Esophagus squamous epithelium (tissue), 5 donors: ENCODE results near the gene CRABP2. TPM values are rescaled to one million over a fixed set of nuclear protein-coding genes. Genes with fewer than 3 reads are reported as not detected.

Experiments
- DNase-seq: peaks from one replicate; lab custom pipeline; 2025; lab: John Stamatoyannopoulos, UW
- H3K27ac ChIP-seq, 4 donors: fragments of 200-600 bp; sonication (generic); one replicate each; pipeline ENCODE4 v1.5.1; 2016 to 2019; ENCODE audit warnings: mild to moderate bottlenecking in 1 of 4
- H3K27me3 ChIP-seq, 4 donors: fragments of 200-600 bp; sonication (generic); 1 replicate in 3 of 4; 2 replicates in 1 of 4; pipeline versions ENCODE4 v1.5.1 to v1.6.0; 2017 to 2021; ENCODE audit warnings: antibody characterized with exemption in 1 of 4
- H3K36me3 ChIP-seq, 3 donors: fragments of 200-600 bp; sonication (generic); one replicate each; pipeline ENCODE4 v1.5.1; 2016 to 2019
- H3K4me1 ChIP-seq, 3 donors: fragments of 200-600 bp; sonication (generic); one replicate each; pipeline ENCODE4 v1.5.1; 2017 to 2019
- H3K4me3 ChIP-seq, 4 donors: fragments of 200-600 bp; sonication (generic); 1 replicate in 3 of 4; 2 replicates in 1 of 4; pipeline ENCODE4 v1.5.1; 2016 to 2019; ENCODE audit warnings: mild to moderate bottlenecking in 2 of 4, moderate library complexity in 1 of 4
- H3K9me3 ChIP-seq, 3 donors: fragments of 200-600 bp; sonication (generic); one replicate each; pipeline ENCODE4 v1.5.1; 2016 to 2019
- POLR2A ChIP-seq, 4 donors: fragments of 450-650 bp; IDR thresholded peaks; one replicate each; pipeline ENCODE4 v1.6.1; 2017; ENCODE audit warnings: antibody characterized with exemption in 4 of 4, mild to moderate bottlenecking in 4 of 4, moderate library complexity in 3 of 4
- WGBS, 2 donors: methylation state at CpG; one replicate each; pipeline ENCODE4 v1.1.5; 2018; 5-methylcytosine and 5-hydroxymethylcytosine counted together
- intact Hi-C: fragments of 100-400 bp; cut with DNase I; formaldehyde crosslinking; loops from one replicate; pipeline ENCODE4 v1.15.0; 2022
- total RNA-seq, 4 donors: library from RNA; depleted of rRNA; stranded (reverse); fragments of >200 nt; gene quantifications; one replicate each; pipeline ENCODE4 v1.1.0, GENCODE V29; 2016
- TF ChIP-seq, protein P1 (sequence below), 6 experiments: fragments of 450-650 bp in 4 of 6; fragments of 200-600 bp in 2 of 6; sonication (generic) in 2 of 6; IDR thresholded peaks; one replicate each; pipeline ENCODE4 v1.5.1; 2016 to 2019; ENCODE audit warnings: antibody characterized with exemption in 6 of 6, mild to moderate bottlenecking in 4 of 6, moderate library complexity in 4 of 6
- donor health status: DM: yes; HTN: yes; CAD: no.

Gene CRABP2
- total RNA-seq, 4 donors from 2014 or later: 149 to 916 (median 441) TPM

DNA sequence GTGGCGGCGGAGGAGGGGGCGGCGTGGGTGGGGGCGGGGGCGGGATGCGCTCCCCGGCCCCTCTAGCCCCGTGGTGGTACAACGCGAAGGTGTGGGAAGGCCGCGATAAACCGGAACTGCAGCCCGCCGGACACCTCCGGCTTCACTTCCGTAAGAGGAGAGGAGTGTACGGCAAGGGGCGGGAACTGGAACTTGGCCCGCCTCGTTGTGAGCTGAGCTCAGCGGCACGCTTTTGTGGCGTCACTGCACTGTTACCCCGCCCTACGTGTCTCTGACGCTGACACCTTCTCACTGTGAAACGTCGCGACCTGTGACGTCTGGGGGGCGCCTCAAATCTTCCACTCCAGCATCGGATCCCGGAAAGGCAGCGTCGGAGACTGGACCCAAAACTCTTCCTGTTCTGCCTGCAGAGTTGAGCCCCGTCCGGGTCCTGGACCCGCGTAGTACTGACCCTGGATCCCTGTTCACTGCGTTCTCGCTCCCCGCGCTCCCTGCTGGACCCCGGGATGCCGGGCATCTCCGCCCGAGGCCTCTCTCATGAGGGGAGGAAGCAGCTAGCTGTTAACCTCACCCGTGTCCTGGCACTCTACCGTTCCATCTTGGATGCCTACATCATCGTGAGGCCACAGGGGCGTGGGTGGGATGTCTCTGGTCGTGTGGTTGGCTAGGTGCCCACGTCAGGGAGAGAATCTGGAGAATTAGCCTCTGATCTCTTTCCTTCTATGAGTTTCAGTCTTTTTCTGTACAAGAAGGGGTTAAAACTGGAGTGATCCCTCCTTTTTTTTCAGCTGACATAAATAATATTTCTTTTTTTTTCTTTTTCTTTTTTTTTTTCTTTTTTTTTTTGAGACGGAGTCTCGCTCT, 23.4 kb upstream of the CRABP2 start, which contains the start of gene ISG20L2:
ISG20L2 (minus strand) TSS at position 168 of the 864 bp plus-strand sequence. CDS start 1,114 bp downstream, outside the sequence.
- peak in 2 of 4 donors; percentile 4 to 8 for TF ChIP-seq POLR2A (IDR thresholded peaks at IDR 0.05)
- TF ChIP-seq, protein P1, sequence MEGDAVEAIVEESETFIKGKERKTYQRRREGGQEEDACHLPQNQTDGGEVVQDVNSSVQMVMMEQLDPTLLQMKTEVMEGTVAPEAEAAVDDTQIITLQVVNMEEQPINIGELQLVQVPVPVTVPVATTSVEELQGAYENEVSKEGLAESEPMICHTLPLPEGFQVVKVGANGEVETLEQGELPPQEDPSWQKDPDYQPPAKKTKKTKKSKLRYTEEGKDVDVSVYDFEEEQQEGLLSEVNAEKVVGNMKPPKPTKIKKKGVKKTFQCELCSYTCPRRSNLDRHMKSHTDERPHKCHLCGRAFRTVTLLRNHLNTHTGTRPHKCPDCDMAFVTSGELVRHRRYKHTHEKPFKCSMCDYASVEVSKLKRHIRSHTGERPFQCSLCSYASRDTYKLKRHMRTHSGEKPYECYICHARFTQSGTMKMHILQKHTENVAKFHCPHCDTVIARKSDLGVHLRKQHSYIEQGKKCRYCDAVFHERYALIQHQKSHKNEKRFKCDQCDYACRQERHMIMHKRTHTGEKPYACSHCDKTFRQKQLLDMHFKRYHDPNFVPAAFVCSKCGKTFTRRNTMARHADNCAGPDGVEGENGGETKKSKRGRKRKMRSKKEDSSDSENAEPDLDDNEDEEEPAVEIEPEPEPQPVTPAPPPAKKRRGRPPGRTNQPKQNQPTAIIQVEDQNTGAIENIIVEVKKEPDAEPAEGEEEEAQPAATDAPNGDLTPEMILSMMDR (IDR thresholded peaks at IDR 0.05): peak in 1 of 6 experiments; percentile 15
- Histone ChIP-seq H3K36me3 (peaks cover 2 to 41% (median 6%) of the 10 kb centered on the region in 3 donors), H3K4me3 (peak within 1 kb of the TSS; percentile 77 to 92 (median 87)), H3K4me1 (peaks cover 20 to 58% (median 34%) of the 10 kb centered on the region in 3 donors), H3K27me3 (no peaks in the 10 kb centered on the region), H3K27ac (peak within 1 kb of the TSS; percentile 97 to 99 (median 98)), H3K9me3 (no peaks in the 10 kb centered on the region)
- DNase-seq: peak; percentile 85
- intact Hi-C loops: loop anchor here (5.0 kb wide), 1 partner anchor 37 kb away; no protein-coding TSS in a partner anchor
- 3 to 4% methylated on average over 10 to 21 of the region's 57 CpGs for WGBS, 2 donors

DNA sequence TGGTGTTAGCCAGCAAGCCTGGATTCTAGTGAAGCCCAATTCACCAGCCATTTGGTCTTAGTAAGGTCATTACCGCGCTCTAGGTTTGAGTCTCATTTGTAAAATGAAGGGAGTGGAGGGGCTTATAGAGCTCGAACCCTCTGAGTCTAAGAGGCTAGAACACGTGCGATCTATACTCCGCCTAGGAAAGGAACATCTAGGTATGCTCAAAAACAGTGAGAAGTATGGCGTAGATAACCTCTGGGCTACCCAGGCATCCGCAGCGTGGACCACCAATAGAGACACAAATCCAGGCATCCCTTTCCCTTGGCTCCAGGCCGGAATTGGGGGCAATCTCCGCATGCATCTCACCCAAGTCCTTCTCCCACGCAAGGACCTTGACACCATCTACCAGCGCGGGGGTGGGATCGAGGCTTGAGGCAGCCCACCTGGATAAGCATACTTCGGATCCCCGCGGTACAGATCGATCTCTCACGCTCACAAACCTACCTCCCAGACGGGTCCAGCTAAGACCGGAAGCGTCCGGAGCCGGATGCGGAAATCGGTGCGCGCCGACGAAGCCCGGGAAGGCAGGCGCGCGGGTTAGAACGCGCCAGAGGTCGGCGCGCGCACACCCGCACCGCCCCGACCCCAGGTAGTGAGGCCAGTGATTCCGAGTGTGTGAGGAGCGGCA, 22.7 kb upstream of the CRABP2 start, which contains the start of gene METTL25B:
METTL25B (plus strand) TSS at position 544 of the 673 bp plus-strand sequence. CDS start 636 bp downstream, outside the sequence.
- TF ChIP-seq, protein P1 (IDR thresholded peaks at IDR 0.05): no peak
- TF ChIP-seq POLR2A (IDR thresholded peaks at IDR 0.05): peak in 1 of 4 donors; percentile 60
- peaks cover 20 to 62% (median 34%) of the 10 kb centered on the region in 3 donors for H3K4me1 ChIP-seq

DNA sequence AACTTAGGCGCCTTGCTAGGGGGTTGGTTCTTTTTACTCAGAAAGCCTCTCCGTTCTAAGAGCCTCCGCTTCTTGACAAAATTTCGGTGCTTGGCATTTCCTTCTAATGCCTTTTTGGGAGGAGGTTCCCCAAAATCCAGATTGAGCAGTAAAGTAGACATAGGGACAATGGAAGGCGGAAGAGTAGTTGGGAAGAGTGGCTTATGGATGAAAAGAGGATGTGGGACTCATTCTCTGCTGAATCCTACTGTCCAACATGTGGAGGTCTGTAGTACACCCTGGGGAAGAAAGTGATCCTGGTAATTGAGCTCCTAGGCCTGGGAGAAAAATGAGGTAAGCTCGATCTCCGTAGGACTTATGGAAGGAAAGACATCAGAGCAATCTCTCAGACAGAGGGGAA, 22.1 kb upstream of the CRABP2 start:
- Histone ChIP-seq H3K4me1 (peaks cover 20 to 62% (median 34%) of the 10 kb centered on the region in 3 donors), H3K36me3 (peaks cover 13 to 41% (median 19%) of the 10 kb centered on the region in 3 donors), H3K27ac (peak overlapping the region; percentile 97 to 99 (median 98)), H3K4me3 (peak overlapping the region; percentile 77 to 92 (median 87)), H3K27me3 (no peaks in the 10 kb centered on the region), H3K9me3 (no peaks in the 10 kb centered on the region)
- intact Hi-C loops: loop anchor here (5.0 kb wide), 1 partner anchor 35 kb away; no protein-coding TSS in a partner anchor
- TF ChIP-seq, protein P1 (IDR thresholded peaks at IDR 0.05): no peak
- no peak for TF ChIP-seq POLR2A (IDR thresholded peaks at IDR 0.05)
- no peak for DNase-seq
- 23 to 30% methylated on average over 4 to 6 of the region's 7 CpGs for WGBS, 2 donors

More for the DNA sequence above, 22.7 kb upstream of the CRABP2 start, which contains the start of gene METTL25B:
- Histone ChIP-seq H3K27me3 (no peaks in the 10 kb centered on the region), H3K27ac (peak within 1 kb of the TSS; percentile 97 to 99 (median 98)), H3K36me3 (peaks cover 9 to 41% (median 13%) of the 10 kb centered on the region in 3 donors), H3K9me3 (no peaks in the 10 kb centered on the region), H3K4me3 (peak within 1 kb of the TSS; percentile 77 to 92 (median 87))
- DNase-seq: no peak
- intact Hi-C loops: loop anchor here (5.0 kb wide), 1 partner anchor 36 kb away; no protein-coding TSS in a partner anchor
- WGBS, 2 donors: 0 to 1% methylated on average over 12 of the region's 46 CpGs

DNA sequence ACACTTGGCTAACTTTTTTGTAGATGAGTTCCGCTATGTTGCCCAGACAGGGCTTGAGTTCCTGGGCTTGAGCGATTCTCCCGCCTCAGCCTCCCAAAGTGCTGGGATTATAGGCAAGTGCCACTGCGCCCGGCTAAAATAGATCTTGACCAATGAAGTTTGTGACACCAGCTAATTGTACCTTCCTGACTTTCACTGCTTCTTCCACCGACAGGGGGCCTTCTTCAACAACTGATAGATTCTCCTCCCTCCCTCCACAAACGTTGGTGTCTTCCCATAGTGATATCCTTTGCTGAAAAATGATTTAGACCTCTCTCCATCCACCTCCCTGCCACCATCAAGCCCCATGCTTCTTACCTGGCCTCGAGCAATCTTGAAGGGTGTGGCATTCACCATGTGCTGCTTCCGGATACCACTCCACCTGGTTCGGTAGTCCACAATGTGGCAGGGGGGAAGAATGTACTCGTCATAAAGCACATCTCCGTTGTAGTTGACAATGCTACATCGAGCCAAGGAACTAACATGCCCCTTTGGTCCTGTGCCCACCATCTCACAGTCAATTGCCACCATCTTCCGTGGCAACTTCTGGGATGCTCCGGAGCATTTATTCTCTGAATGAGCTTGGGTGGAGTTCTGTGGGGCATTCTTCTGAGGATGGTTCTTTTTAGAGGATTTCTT, 21.3 kb upstream of the CRABP2 start:
- no peak for DNase-seq
- TF ChIP-seq POLR2A (IDR thresholded peaks at IDR 0.05): no peak
- TF ChIP-seq, protein P1 (IDR thresholded peaks at IDR 0.05): peak in 5 of 6 experiments; percentile 49 to 72 (median 55)
- Histone ChIP-seq H3K36me3 (peaks cover 13 to 41% (median 19%) of the 10 kb centered on the region in 3 donors), H3K27ac (peak overlapping the region; percentile 24 to 99 (median 61)), H3K27me3 (no peaks in the 10 kb centered on the region), H3K4me1 (peaks cover 20 to 62% (median 34%) of the 10 kb centered on the region in 3 donors), H3K9me3 (no peaks in the 10 kb centered on the region), H3K4me3 (peak overlapping the region; percentile 77 to 92 (median 87))
- intact Hi-C loops: loop anchor here (5.0 kb wide), 1 partner anchor 34 kb away; no protein-coding TSS in a partner anchor
- 28 to 29% methylated on average over 15 of the region's 15 CpGs for WGBS, 2 donors
